Activated naive CD8-positive, alpha-beta T cell treated with anti-CD3 and anti-CD28 coated beads, Interleukin-2, amount 10 ng/mL, durations not matched to agents 7 days and 5 days (primary cell): Measurements from ENCODE around the gene SRI. TPM values are rescaled to one million over a fixed set of nuclear protein-coding genes. Genes with fewer than 3 reads are reported as not detected.

Source experiments
- ATAC-seq: fragments of 150-1000 bp; cut with Tn5 transposase; one replicate; pipeline ENCODE4 v1.10.0; 2021; ENCODE audit warnings: low read depth, moderate library complexity
- POLR2A ChIA-PET: fragments of 350-600 bp; sonication (Branson Sonifier 250); formaldehyde crosslinking; loops from one replicate; lab custom pipeline; 2021; ENCODE audit warnings: antibody characterized with exemption; lab: Charles Lee
- DNase-seq: peaks from one replicate; pipeline ENCODE4 v3.0.0; 2021
- H3K27ac Mint-ChIP-seq: one replicate; pipeline ENCODE4 v1.8.0; 2022; ENCODE audit warnings: mild to moderate bottlenecking, mixed read lengths
- H3K27me3 Mint-ChIP-seq: one replicate; pipeline ENCODE4 v1.8.0; 2022; ENCODE audit warnings: mild to moderate bottlenecking, moderate library complexity, mixed read lengths
- H3K36me3 Mint-ChIP-seq: one replicate; pipeline ENCODE4 v1.8.0; 2021; ENCODE audit warnings: mild to moderate bottlenecking, mixed read lengths
- H3K4me1 Mint-ChIP-seq: one replicate; pipeline ENCODE4 v1.8.0; 2021; ENCODE audit warnings: mixed read lengths
- H3K4me3 Mint-ChIP-seq: one replicate; pipeline ENCODE4 v1.8.0; 2022; ENCODE audit warnings: mild to moderate bottlenecking, moderate library complexity, mixed read lengths
- H3K9me3 Mint-ChIP-seq: one replicate; pipeline ENCODE4 v1.8.0; 2021; ENCODE audit warnings: mixed read lengths
- total RNA-seq, 2 experiments: library from RNA; stranded (reverse); gene quantifications; one replicate each; pipeline ENCODE4 v1.2.3, GENCODE V29; 2021

SRI gene
- total RNA-seq, 2 experiments from 2014 or later = 108 to 119 TPM

DNA sequence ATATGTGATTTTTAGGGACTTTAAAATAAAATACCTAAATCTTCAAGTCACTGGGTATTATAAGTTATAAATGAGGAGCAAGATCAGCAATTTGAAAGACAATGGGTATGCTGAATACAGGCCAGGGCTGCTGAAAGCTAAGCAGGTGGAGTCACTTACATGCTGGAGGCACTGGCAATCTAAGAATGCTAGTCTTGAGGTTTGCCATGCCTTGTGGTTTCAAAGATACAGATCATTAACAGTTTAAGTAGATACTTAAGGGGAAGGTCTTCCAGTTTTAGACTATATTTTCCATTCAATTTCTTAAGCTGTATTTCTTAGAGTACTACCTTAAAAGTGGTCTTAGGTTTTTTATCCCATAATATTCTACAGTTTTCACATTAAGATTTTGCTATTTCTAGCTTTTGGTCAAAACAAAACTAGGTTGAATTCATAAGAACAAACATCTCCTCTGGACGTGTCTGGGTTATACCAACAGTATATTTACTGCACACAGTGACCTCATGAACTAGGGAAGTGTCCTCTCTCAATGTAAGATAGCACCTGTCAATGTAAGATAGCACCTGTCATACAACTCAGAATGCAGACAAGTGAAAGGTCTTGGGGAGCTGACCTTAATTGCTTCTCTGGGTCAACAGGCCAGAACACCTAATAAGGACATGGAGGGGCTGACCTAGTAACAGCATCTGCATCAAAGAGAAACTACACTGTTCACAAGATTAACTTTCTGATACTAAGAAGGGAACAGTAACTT, 2.0 kb downstream of the SRI start:
- POLR2A ChIA-PET = interaction anchor here (1.0 to 1.1 kb wide), 2 partner anchors 284 to 342 kb away, joined by 3 read pairs; partner anchors contain the start of genes ADAM22, DBF4 and SLC25A40
- peak overlapping the region; percentile 91 for H3K4me3 Mint-ChIP-seq
- no peaks in the 10 kb centered on the region for H3K9me3 Mint-ChIP-seq
- no peaks in the 10 kb centered on the region for H3K27me3 Mint-ChIP-seq
- peaks cover 31% of the 10 kb centered on the region for H3K4me1 Mint-ChIP-seq
- no peak for ATAC-seq
- DNase-seq = no peak
- H3K36me3 Mint-ChIP-seq = peaks cover 28% of the 10 kb centered on the region
- H3K27ac Mint-ChIP-seq = peak overlapping the region; percentile 74

DNA sequence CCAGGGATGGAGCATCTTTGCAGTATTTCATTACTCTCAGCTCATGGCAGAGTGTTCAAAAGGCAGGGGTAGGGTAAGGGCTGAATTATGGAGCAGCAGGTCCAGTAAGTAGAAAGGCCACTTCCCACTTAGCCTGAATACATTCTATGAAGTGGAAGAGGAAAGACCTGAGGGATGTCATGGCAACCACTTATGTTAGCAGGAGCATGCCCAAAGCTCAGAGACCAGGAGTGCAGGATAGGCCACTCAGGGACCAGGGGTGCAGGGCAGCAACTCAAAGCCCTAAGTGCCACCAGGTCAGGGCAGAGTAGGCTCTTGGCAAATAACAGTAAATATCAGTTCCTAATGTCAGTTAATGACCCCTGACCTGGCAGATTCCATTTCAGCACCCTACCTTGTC, 3.6 kb downstream of the SRI start:
- DNase-seq = no peak
- no peaks in the 10 kb centered on the region for H3K27me3 Mint-ChIP-seq
- H3K4me3 Mint-ChIP-seq = no peak overlapping the region
- H3K4me1 Mint-ChIP-seq = peaks cover 30% of the 10 kb centered on the region
- POLR2A ChIA-PET = no interaction called here
- peaks cover 29% of the 10 kb centered on the region for H3K36me3 Mint-ChIP-seq
- ATAC-seq = no peak
- H3K27ac Mint-ChIP-seq = no peak overlapping the region
- no peaks in the 10 kb centered on the region for H3K9me3 Mint-ChIP-seq

DNA sequence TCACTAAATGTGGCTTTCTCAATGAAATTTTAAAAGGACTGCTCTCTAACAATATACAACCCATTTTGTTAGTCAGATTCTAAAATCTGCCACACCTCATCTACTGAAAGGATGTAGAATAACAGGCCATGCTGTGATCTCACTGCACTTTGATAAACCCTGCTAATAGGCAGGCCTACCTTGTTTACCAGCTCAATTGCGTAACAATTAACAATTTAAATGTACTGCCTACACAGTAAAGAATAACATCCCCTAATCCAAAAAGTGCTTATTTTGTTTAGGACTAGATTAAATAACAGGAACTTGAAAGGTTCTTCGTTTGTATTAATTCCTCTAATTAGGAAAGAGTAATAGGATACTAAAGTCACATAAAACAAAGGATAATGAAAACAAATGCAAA, 4.5 kb downstream of the SRI start:
- H3K4me1 Mint-ChIP-seq = peaks cover 22% of the 10 kb centered on the region
- peaks cover 29% of the 10 kb centered on the region for H3K36me3 Mint-ChIP-seq
- H3K27me3 Mint-ChIP-seq = no peaks in the 10 kb centered on the region
- no peak overlapping the region for H3K4me3 Mint-ChIP-seq
- DNase-seq = no peak
- POLR2A ChIA-PET = interaction anchor here (1.0 kb wide), 1 partner anchor 9 kb away, joined by 3 read pairs; no protein-coding TSS in a partner anchor
- H3K27ac Mint-ChIP-seq = no peak overlapping the region
- H3K9me3 Mint-ChIP-seq = no peaks in the 10 kb centered on the region
- no peak for ATAC-seq

DNA sequence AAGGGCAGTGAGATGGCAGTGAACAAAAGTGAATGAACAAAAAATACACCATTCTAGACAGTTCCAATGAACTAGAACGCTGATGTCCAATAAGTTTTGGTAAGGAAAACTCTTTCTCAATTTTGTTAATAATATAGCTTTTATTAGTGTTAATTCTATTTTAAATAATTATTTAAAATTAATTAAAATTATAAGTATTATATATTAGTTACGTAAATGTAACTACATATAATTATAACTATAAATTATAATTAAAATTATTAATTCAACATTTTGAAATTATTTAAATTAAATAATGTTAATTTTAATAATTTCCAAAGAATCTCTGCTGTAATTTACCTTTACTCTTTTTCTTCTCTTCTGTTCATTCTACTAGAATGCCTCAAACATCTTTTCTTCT, 5.4 kb downstream of the SRI start:
- Mint-ChIP-seq H3K4me3 (no peak overlapping the region), H3K27ac (no peak overlapping the region), H3K36me3 (peaks cover 34% of the 10 kb centered on the region), H3K27me3 (no peaks in the 10 kb centered on the region), H3K4me1 (peaks cover 20% of the 10 kb centered on the region), H3K9me3 (no peaks in the 10 kb centered on the region)
- no peak for ATAC-seq
- no peak for DNase-seq
- POLR2A ChIA-PET = no interaction called here

DNA sequence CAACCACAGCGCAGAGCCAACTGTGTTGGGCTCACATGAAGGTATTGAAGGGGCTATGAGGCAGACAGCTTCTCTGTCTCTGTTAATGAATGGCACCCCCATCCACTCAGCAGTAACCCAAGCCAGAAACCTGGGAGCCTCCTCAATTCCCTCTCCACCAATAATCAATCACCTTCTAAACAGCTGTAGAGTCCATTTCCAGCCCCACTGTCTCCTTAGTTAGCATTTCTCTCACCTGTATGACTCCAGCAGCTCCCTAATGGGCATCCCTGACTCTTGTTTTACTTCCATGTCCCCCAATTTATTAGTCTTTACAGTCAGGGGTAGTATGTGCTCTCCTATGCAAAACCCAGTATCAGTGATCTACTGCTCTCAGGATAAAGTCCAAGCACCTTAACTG, 6.9 kb downstream of the SRI start:
- no peak for ATAC-seq
- no peak overlapping the region for H3K4me3 Mint-ChIP-seq
- H3K36me3 Mint-ChIP-seq = peaks cover 32% of the 10 kb centered on the region

GRCh38 chr7:88208521-88208920, 11.3 kb downstream of the SRI start:
- Mint-ChIP-seq H3K27ac (no peak overlapping the region), H3K9me3 (no peaks in the 10 kb centered on the region), H3K27me3 (no peaks in the 10 kb centered on the region), H3K36me3 (peaks cover 48% of the 10 kb centered on the region), H3K4me1 (peaks cover 8% of the 10 kb centered on the region), H3K4me3 (no peak overlapping the region)
- DNase-seq (no peak), ATAC-seq (no peak)
- POLR2A ChIA-PET = no interaction called here

More for the DNA sequence above, 6.9 kb downstream of the SRI start:
- H3K4me1 Mint-ChIP-seq = peaks cover 14% of the 10 kb centered on the region
- DNase-seq = no peak
- POLR2A ChIA-PET = no interaction called here
- no peaks in the 10 kb centered on the region for H3K27me3 Mint-ChIP-seq
- no peaks in the 10 kb centered on the region for H3K9me3 Mint-ChIP-seq
- H3K27ac Mint-ChIP-seq = no peak overlapping the region

- Mint-ChIP-seq H3K9me3 (no peaks in the 10 kb centered on the region), H3K36me3 (peaks cover 49% of the 10 kb centered on the region), H3K4me1 (peaks cover 3% of the 10 kb centered on the region), H3K27ac (no peak overlapping the region), H3K4me3 (no peak overlapping the region), H3K27me3 (no peaks in the 10 kb centered on the region)
- POLR2A ChIA-PET = interaction anchor here (0.9 kb wide), 1 partner anchor 9 kb away, joined by 3 read pairs; no protein-coding TSS in a partner anchor
- ATAC-seq = no peak
- DNase-seq = no peak
Measured at GRCh38 chr7:88206254-88206653, 13.6 kb downstream of the SRI start.

DNA sequence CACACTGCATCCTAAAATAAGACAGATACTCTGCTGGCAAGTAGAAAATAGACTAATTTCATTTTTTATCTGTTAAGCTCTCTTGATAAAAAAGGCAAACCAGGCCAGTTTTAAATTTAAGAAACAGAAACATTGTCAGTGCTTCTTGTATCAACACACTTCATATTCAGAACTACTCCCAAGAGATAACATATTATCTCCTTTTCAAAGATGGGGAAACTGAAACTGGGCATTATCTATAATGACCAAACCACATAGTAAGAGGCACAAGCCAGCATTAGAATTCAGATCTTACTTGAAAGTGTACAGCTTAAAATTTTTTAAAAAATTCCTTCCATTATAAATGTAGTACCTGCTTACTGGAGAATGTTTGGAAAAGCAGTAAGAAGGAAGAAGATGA, 14.7 kb downstream of the SRI start:
- H3K4me3 Mint-ChIP-seq = no peak overlapping the region
- ATAC-seq (no peak), DNase-seq (no peak)
- H3K27me3 Mint-ChIP-seq = no peaks in the 10 kb centered on the region
- H3K36me3 Mint-ChIP-seq = peaks cover 51% of the 10 kb centered on the region
- H3K27ac Mint-ChIP-seq = no peak overlapping the region
- H3K9me3 Mint-ChIP-seq = no peaks in the 10 kb centered on the region
- peaks cover 3% of the 10 kb centered on the region for H3K4me1 Mint-ChIP-seq
- POLR2A ChIA-PET = no interaction called here

GRCh38 chr7:88204525-88205110, 15.2 kb downstream of the SRI start:
- DNase-seq (no peak), ATAC-seq (no peak)
- POLR2A ChIA-PET = no interaction called here
- no peaks in the 10 kb centered on the region for H3K27me3 Mint-ChIP-seq
- no peak overlapping the region for H3K4me3 Mint-ChIP-seq
- H3K36me3 Mint-ChIP-seq = peaks cover 47% of the 10 kb centered on the region
- no peak overlapping the region for H3K27ac Mint-ChIP-seq
- H3K4me1 Mint-ChIP-seq = peaks cover 3% of the 10 kb centered on the region
- no peaks in the 10 kb centered on the region for H3K9me3 Mint-ChIP-seq

DNA sequence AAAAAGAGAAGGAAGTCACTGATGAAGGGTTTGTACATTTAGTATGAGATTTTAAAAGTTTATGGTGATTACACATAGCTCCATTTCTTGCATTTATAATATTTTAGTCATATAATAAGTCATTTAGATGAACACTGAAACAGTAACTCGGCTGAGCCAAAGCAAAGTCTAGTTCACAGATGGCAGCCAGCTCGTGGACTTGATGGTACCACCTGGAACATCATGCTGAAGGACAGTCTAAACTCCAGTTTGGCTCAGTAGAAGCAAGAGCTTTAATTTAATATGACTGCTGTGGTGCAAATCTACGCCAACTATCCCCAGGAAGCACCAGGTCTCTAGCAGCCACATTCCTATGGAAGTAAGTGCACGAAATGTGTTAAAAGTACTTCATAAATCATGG, 16.4 kb downstream of the SRI start:
- peaks cover 3% of the 10 kb centered on the region for H3K4me1 Mint-ChIP-seq
- H3K4me3 Mint-ChIP-seq = no peak overlapping the region
- H3K9me3 Mint-ChIP-seq = no peaks in the 10 kb centered on the region
- H3K27me3 Mint-ChIP-seq = no peaks in the 10 kb centered on the region
- no peak overlapping the region for H3K27ac Mint-ChIP-seq
- H3K36me3 Mint-ChIP-seq = peaks cover 47% of the 10 kb centered on the region
- ATAC-seq (no peak), DNase-seq (no peak)
- POLR2A ChIA-PET = no interaction called here

GRCh38 chr7:88202799-88203198, 17.0 kb downstream of the SRI start:
- Mint-ChIP-seq H3K4me1 (peaks cover 3% of the 10 kb centered on the region), H3K27ac (no peak overlapping the region), H3K9me3 (no peaks in the 10 kb centered on the region), H3K36me3 (peaks cover 47% of the 10 kb centered on the region), H3K27me3 (no peaks in the 10 kb centered on the region), H3K4me3 (no peak overlapping the region)
- DNase-seq = no peak
- ATAC-seq = no peak
- POLR2A ChIA-PET = no interaction called here

GRCh38 chr7:88202278-88202677, 17.6 kb downstream of the SRI start:
- no peak for ATAC-seq
- Mint-ChIP-seq H3K4me3 (no peak overlapping the region), H3K36me3 (peaks cover 42% of the 10 kb centered on the region), H3K4me1 (peaks cover 3% of the 10 kb centered on the region), H3K9me3 (no peaks in the 10 kb centered on the region), H3K27ac (no peak overlapping the region), H3K27me3 (no peaks in the 10 kb centered on the region)
- DNase-seq = no peak
- POLR2A ChIA-PET = no interaction called here

GRCh38 chr7:88201305-88201704, 18.5 kb downstream of the SRI start:
- Mint-ChIP-seq H3K4me3 (no peak overlapping the region), H3K27ac (no peak overlapping the region)

GRCh38 chr7:88200789-88201188, 19.0 kb downstream of the SRI start:
- no peak overlapping the region for H3K27ac Mint-ChIP-seq
- no peaks in the 10 kb centered on the region for H3K9me3 Mint-ChIP-seq
- no peak overlapping the region for H3K4me3 Mint-ChIP-seq
- peaks cover under 1% of the 10 kb centered on the region for H3K4me1 Mint-ChIP-seq
- H3K27me3 Mint-ChIP-seq = no peaks in the 10 kb centered on the region
- POLR2A ChIA-PET = no interaction called here
- DNase-seq = no peak
- no peak for ATAC-seq
- H3K36me3 Mint-ChIP-seq = peaks cover 31% of the 10 kb centered on the region

More at GRCh38 chr7:88201305-88201704, 18.5 kb downstream of the SRI start:
- H3K27me3 Mint-ChIP-seq = no peaks in the 10 kb centered on the region
- no peaks in the 10 kb centered on the region for H3K9me3 Mint-ChIP-seq
- ATAC-seq = no peak
- no peak for DNase-seq
- POLR2A ChIA-PET = no interaction called here
- H3K4me1 Mint-ChIP-seq = peaks cover 3% of the 10 kb centered on the region
- H3K36me3 Mint-ChIP-seq = peaks cover 36% of the 10 kb centered on the region
